Central memory CD8-positive, alpha-beta T cell (primary cell): ENCODE results near the gene ATM.
"Not testable (repeated sequence)": the region's sequence is repeated elsewhere in the genome, so short reads cannot be mapped to it uniquely, and the experiment has no call there.

Experiments
- ATAC-seq: fragments of 150-1000 bp; cut with Tn5 transposase; replicated peaks from 2 replicates; pipeline ENCODE4 v1.10.0; 2022; ENCODE audit warnings: mild to moderate bottlenecking, moderate FRiP score, moderate number of reproducible peaks; ENCODE audit not compliant: poor library complexity, severe bottlenecking; ENCODE audit errors: extremely low read depth
- DNase-seq, 2 donors: peaks; one replicate each; pipeline ENCODE4 v3.0.0; 2021; ENCODE audit warnings: low spot score in 2 of 2
- H3K27ac Mint-ChIP-seq: one replicate; pipeline ENCODE4 v1.8.0; 2022; ENCODE audit warnings: low read depth, mild to moderate bottlenecking, moderate library complexity, mixed read lengths
- H3K27me3 Mint-ChIP-seq: one replicate; pipeline ENCODE4 v1.8.0; 2022; ENCODE audit warnings: mixed read lengths
- H3K36me3 Mint-ChIP-seq: one replicate; pipeline ENCODE4 v1.8.0; 2022; ENCODE audit warnings: mild to moderate bottlenecking, moderate library complexity, mixed read lengths; ENCODE audit not compliant: insufficient read depth
- H3K4me1 Mint-ChIP-seq: one replicate; pipeline ENCODE4 v1.8.0; 2022; ENCODE audit warnings: mixed read lengths
- H3K4me3 Mint-ChIP-seq: one replicate; pipeline ENCODE4 v1.8.0; 2022; ENCODE audit warnings: mild to moderate bottlenecking, moderate library complexity, mixed read lengths
- H3K9me3 Mint-ChIP-seq: one replicate; pipeline ENCODE4 v1.8.0; 2022; ENCODE audit warnings: mixed read lengths

Gene ATM

DNA sequence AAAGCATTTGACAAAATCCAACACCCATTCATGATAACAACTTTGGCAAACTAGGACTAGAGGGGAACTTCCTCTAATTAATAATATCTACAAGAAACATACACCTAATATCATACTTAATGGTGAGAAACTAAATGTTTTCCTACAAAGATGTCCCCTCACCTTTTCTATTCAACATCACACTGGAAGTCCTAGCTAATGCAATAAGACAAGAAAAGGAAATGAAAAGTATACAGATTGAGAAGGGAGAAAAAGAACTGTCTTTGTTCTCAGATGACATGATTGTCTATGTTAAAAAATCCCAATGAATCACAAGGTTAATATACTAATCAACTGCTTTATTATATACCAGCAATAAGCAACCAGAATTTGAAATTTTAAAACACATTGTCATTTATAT, 192.1 kb downstream of the ATM start:
- Mint-ChIP-seq H3K9me3 (no peaks in the 10 kb centered on the region), H3K27me3 (no peaks in the 10 kb centered on the region), H3K4me3 (no peak overlapping the region)

GRCh38 chr11:108417551-108417950, 194.7 kb downstream of the ATM start:
- not testable (repeated sequence) for H3K27ac Mint-ChIP-seq, DNase-seq, H3K4me3 Mint-ChIP-seq, H3K9me3 Mint-ChIP-seq, H3K4me1 Mint-ChIP-seq, ATAC-seq, H3K36me3 Mint-ChIP-seq, H3K27me3 Mint-ChIP-seq

More for the DNA sequence above, 192.1 kb downstream of the ATM start:
- H3K4me1 Mint-ChIP-seq = no peaks in the 10 kb centered on the region
- no peak for ATAC-seq
- DNase-seq = no peak
- H3K36me3 Mint-ChIP-seq = no peaks in the 10 kb centered on the region
- H3K27ac Mint-ChIP-seq = no peak overlapping the region
